K562 (cell line): ENCODE measurements around the gene MITF. TPM values are rescaled to one million over a fixed set of nuclear protein-coding genes. Genes with fewer than 3 reads are reported as not detected.

Experiments
- CBX2 ChIP-seq: fragments of 200-600 bp; sonication (generic); IDR thresholded peaks from one replicate; pipeline ENCODE4 v1.6.1; 2012; ENCODE audit warnings: mild to moderate bottlenecking, low read length, inconsistent platforms; ENCODE audit not compliant: insufficient read depth, poor library complexity, severe bottlenecking
- CHD4 ChIP-seq: fragments of 200-600 bp; sonication (generic); IDR thresholded peaks from 3 replicates; pipeline ENCODE4 v1.6.1; 2012; ENCODE audit warnings: low read depth, mild to moderate bottlenecking, mixed read lengths, low read length, inconsistent platforms; ENCODE audit not compliant: insufficient read depth, insufficient replicate concordance, poor library complexity, severe bottlenecking
- CREB5 ChIP-seq: fragments of 250-450 bp; sonication (Bioruptor Pico); IDR thresholded peaks from 2 replicates; pipeline ENCODE4 v1.5.0; 2020; ENCODE audit warnings: mild to moderate bottlenecking
- HDAC6 ChIP-seq: IDR thresholded peaks from 2 replicates; pipeline ENCODE4 v1.6.1; 2012; ENCODE audit warnings: low read depth, mild to moderate bottlenecking, control low read depth, inconsistent platforms, low read length, moderate library complexity
- KDM1A ChIP-seq, 2 experiments: fragments of 450-650 bp; IDR thresholded peaks; 2 replicates each; pipeline ENCODE4 v1.6.1; 2016; ENCODE audit warnings: mild to moderate bottlenecking in 2 of 2
- NBN ChIP-seq: fragments of 450-650 bp; IDR thresholded peaks from 2 replicates; pipeline ENCODE4 v1.6.1; 2016; ENCODE audit warnings: low read depth, mild to moderate bottlenecking
- NCOA2 ChIP-seq, 2 experiments: fragments of 450-650 bp; IDR thresholded peaks; 2 replicates each; pipeline ENCODE4 v1.6.1; 2018; ENCODE audit warnings: mild to moderate bottlenecking in 2 of 2, moderate library complexity in 1 of 2; ENCODE audit not compliant: partially characterized antibody in 2 of 2
- NR4A1 ChIP-seq, 2 experiments: fragments of 250-450 bp in 1 of 2; fragments of 450-650 bp in 1 of 2; sonication (Bioruptor Pico) in 1 of 2; IDR thresholded peaks; 2 replicates each; pipeline versions ENCODE4 v1.4.0 to v1.6.1; 2016 to 2020; ENCODE audit warnings: mild to moderate bottlenecking in 2 of 2, missing compliant biosample characterization in 1 of 2, missing genetic modification characterization in 1 of 2, moderate library complexity in 1 of 2
- RHOXF2B ChIP-seq: fragments of 250-450 bp; sonication (Bioruptor Pico); conservative IDR thresholded peaks from 2 replicates; pipeline ENCODE4 v1.5.1; 2021
- ZBTB9 ChIP-seq: fragments of 450-650 bp; formaldehyde crosslinking; IDR thresholded peaks from 2 replicates; pipeline ENCODE4 v1.4.0; 2020; ENCODE audit warnings: mild to moderate bottlenecking, moderate library complexity
- ZNF311 ChIP-seq: fragments of 250-450 bp; sonication (Bioruptor Pico); IDR thresholded peaks from 2 replicates; pipeline ENCODE4 v1.4.0; 2020; ENCODE audit warnings: mild to moderate bottlenecking, moderate library complexity
- ZNF436 ChIP-seq: fragments of 250-450, 450-650 bp; sonication (Bioruptor Pico); formaldehyde crosslinking; IDR thresholded peaks from 2 replicates; pipeline ENCODE4 v1.7.0; 2020; ENCODE audit warnings: mild to moderate bottlenecking
- polyA plus RNA-seq, 8 experiments: library from polyadenylated mRNA; depleted of rRNA in 4 of 8; stranded (reverse) in 5 of 8; unstranded in 3 of 8; fragments of >200 nt; fragmentation: Nextera tagmentation in 2 of 8; fragmentation: Illumina TruSeq in 1 of 8; extraction: Ambion mirVana in 2 of 8; extraction: Trizol in 1 of 8; gene quantifications; 2 replicates each; pipeline versions ENCODE4 v1.2.1 to v1.2.3, GENCODE V29; 2011 to 2014; ENCODE audit warnings: inconsistent platforms in 1 of 8, missing spikeins in 1 of 8
- total RNA-seq, 7 experiments: library from RNA; depleted of rRNA in 6 of 7; stranded (reverse); fragments of >200 nt in 6 of 7; fragmentation: Illumina TruSeq in 2 of 7; extraction: Trizol in 2 of 7; gene quantifications; 2 replicates each; pipeline versions ENCODE4 v1.2.1 to v1.2.3, GENCODE V29; 2011 to 2021; ENCODE audit warnings: low replicate concordance in 1 of 7
- TF ChIP-seq, protein P1 (sequence below): fragments of 450-650 bp; IDR thresholded peaks from 2 replicates; pipeline ENCODE4 v1.6.1; 2017; ENCODE audit warnings: antibody characterized with exemption, mild to moderate bottlenecking
- TF ChIP-seq, protein P2 (sequence below): sonication (generic); formaldehyde crosslinking; IDR thresholded peaks from 2 replicates; pipeline ENCODE4 v1.8.0; 2023; ENCODE audit warnings: mild to moderate bottlenecking, missing genetic modification reagents
- TF ChIP-seq, protein P3 (sequence below), 2 experiments: fragments of 450-650 bp; IDR thresholded peaks; 2 replicates each; pipeline ENCODE4 v1.6.1; 2016

The MITF gene
- total and polyA plus RNA-seq, 9 of the 15 experiments (the other 6 are each of a cell fraction or from before 2014, with no cell fraction given) = 5.6 to 14.9 (median 11.1) TPM

GRCh38 chr3:70000028-70000410 is 260.8 kb downstream of the MITF start (continued):
- TF ChIP-seq NCOA2 (IDR thresholded peaks at IDR 0.05; ENCODE audit: partially characterized antibody in 2 of 2) (no peak), CHD4 (no peak), ZNF436 (CRISPR knock-in tag) (no peak), HDAC6 (no peak), NR4A1 (CRISPR knock-in tag; IDR thresholded peaks at IDR 0.05) (no peak), NR4A1 (tag; IDR thresholded peaks at IDR 0.05) (0 out of 2 replicates have a peak, but pooled peaks have one; percentile 2), CBX2 (no peak), CREB5 (CRISPR knock-in tag) (no peak), ZNF311 (CRISPR knock-in tag) (no peak), NBN (no peak), ZBTB9 (CRISPR knock-in tag) (0 out of 2 replicates have a peak, but pooled peaks have one; percentile 5), KDM1A (IDR thresholded peaks at IDR 0.05) (no peak), RHOXF2B (no peak)
- TF ChIP-seq, protein P1, sequence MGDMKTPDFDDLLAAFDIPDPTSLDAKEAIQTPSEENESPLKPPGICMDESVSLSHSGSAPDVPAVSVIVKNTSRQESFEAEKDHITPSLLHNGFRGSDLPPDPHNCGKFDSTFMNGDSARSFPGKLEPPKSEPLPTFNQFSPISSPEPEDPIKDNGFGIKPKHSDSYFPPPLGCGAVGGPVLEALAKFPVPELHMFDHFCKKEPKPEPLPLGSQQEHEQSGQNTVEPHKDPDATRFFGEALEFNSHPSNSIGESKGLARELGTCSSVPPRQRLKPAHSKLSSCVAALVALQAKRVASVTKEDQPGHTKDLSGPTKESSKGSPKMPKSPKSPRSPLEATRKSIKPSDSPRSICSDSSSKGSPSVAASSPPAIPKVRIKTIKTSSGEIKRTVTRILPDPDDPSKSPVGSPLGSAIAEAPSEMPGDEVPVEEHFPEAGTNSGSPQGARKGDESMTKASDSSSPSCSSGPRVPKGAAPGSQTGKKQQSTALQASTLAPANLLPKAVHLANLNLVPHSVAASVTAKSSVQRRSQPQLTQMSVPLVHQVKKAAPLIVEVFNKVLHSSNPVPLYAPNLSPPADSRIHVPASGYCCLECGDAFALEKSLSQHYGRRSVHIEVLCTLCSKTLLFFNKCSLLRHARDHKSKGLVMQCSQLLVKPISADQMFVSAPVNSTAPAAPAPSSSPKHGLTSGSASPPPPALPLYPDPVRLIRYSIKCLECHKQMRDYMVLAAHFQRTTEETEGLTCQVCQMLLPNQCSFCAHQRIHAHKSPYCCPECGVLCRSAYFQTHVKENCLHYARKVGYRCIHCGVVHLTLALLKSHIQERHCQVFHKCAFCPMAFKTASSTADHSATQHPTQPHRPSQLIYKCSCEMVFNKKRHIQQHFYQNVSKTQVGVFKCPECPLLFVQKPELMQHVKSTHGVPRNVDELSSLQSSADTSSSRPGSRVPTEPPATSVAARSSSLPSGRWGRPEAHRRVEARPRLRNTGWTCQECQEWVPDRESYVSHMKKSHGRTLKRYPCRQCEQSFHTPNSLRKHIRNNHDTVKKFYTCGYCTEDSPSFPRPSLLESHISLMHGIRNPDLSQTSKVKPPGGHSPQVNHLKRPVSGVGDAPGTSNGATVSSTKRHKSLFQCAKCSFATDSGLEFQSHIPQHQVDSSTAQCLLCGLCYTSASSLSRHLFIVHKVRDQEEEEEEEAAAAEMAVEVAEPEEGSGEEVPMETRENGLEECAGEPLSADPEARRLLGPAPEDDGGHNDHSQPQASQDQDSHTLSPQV = 0 out of 2 replicates have a peak, but pooled peaks have one; percentile 8
- TF ChIP-seq, protein P2, sequence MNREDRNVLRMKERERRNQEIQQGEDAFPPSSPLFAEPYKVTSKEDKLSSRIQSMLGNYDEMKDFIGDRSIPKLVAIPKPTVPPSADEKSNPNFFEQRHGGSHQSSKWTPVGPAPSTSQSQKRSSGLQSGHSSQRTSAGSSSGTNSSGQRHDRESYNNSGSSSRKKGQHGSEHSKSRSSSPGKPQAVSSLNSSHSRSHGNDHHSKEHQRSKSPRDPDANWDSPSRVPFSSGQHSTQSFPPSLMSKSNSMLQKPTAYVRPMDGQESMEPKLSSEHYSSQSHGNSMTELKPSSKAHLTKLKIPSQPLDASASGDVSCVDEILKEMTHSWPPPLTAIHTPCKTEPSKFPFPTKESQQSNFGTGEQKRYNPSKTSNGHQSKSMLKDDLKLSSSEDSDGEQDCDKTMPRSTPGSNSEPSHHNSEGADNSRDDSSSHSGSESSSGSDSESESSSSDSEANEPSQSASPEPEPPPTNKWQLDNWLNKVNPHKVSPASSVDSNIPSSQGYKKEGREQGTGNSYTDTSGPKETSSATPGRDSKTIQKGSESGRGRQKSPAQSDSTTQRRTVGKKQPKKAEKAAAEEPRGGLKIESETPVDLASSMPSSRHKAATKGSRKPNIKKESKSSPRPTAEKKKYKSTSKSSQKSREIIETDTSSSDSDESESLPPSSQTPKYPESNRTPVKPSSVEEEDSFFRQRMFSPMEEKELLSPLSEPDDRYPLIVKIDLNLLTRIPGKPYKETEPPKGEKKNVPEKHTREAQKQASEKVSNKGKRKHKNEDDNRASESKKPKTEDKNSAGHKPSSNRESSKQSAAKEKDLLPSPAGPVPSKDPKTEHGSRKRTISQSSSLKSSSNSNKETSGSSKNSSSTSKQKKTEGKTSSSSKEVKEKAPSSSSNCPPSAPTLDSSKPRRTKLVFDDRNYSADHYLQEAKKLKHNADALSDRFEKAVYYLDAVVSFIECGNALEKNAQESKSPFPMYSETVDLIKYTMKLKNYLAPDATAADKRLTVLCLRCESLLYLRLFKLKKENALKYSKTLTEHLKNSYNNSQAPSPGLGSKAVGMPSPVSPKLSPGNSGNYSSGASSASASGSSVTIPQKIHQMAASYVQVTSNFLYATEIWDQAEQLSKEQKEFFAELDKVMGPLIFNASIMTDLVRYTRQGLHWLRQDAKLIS (CRISPR knock-in tag) = no peak
- TF ChIP-seq, protein P3, sequence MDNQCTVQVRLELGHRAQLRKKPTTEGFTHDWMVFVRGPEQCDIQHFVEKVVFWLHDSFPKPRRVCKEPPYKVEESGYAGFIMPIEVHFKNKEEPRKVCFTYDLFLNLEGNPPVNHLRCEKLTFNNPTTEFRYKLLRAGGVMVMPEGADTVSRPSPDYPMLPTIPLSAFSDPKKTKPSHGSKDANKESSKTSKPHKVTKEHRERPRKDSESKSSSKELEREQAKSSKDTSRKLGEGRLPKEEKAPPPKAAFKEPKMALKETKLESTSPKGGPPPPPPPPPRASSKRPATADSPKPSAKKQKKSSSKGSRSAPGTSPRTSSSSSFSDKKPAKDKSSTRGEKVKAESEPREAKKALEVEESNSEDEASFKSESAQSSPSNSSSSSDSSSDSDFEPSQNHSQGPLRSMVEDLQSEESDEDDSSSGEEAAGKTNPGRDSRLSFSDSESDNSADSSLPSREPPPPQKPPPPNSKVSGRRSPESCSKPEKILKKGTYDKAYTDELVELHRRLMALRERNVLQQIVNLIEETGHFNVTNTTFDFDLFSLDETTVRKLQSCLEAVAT (IDR thresholded peaks at IDR 0.05) = 0 out of 4 replicates have a peak, but pooled peaks of 1 of the 2 experiments have one; percentile 5
